Forelimb muscle (tissue), 1 donor: ENCODE results near the gene GRID2. TPM values are rescaled to one million over a fixed set of nuclear protein-coding genes. Genes with fewer than 3 reads are reported as not detected.
"Not testable (repeated sequence)": the region's sequence is repeated elsewhere in the genome, so short reads cannot be mapped to it uniquely, and the experiment has no call there.

ENCODE experiments used
- DNase-seq: peaks from one replicate; pipeline ENCODE4 v3.0.0-alpha.2; 2013; ENCODE audit warnings: low read depth
- polyA plus RNA-seq: library from polyadenylated mRNA; unstranded; fragments of 120-200 nt; gene quantifications from one replicate; pipeline ENCODE4 v1.2.1, GENCODE V29; 2013; ENCODE audit not compliant: insufficient read length

Gene GRID2
- polyA plus RNA-seq, 1 donor, result 0.16 TPM

GRCh38 chr4:93186846-93187245 is 883.1 kb downstream of the GRID2 start:
- no peak for DNase-seq

DNA sequence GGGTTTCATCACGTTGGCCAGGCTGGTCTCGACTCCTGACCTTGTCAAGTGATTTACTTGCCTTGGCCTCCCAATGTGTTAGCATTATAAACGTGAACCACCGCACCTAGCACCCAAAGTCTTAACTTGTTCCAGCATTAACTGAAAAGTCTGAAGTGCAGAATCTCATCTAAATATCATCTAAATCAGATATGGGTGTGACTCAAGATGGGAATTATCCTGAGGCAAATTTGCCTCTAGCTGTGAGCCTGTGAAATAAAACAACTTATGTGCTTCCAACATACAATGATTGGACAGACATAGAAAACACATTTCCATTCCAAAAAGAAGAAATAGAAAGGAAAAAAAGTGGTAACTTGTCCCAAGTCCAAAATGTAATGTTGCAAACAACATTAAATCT is 883.7 kb downstream of the GRID2 start:
- no peak for DNase-seq

DNA sequence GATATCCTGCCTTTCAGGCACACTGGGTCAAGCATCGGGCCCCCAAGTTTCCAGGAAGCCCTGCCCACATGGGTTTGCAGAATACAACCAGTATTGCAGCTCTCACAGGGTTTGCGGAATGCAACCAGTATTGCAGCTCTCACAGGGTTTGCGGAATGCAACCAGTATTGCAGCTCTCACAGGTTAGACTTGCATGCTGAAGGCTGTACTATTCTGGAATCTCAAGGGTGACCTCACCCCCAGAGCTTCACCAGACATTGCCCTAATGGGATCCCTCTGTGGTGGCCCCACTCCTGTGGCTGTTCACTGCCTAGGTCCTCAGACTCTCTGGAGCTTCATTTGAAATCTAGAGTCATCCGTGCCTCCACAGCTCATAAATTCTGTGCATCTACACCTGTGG is 884.1 kb downstream of the GRID2 start:
- DNase-seq, result no peak

DNA sequence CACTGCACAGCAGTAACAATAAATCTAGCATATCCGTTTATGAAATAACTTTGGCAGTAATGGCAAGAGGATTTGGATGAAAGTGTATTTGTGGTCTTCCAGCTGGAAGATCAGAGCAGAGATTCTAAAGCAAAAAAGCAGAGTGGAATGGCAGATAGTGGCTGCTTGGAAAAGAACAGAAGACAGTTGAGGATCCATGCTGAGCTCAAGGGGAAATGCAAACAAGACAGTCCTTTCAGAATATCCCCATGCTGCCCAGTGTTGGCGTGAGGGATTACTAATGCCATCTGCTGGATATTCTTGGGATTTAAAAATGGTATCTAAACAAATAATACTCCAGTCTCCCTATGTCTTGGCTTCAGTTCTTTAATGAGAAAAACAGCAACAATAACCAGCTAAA is 895.7 kb downstream of the GRID2 start:
- DNase-seq, result no peak

DNA sequence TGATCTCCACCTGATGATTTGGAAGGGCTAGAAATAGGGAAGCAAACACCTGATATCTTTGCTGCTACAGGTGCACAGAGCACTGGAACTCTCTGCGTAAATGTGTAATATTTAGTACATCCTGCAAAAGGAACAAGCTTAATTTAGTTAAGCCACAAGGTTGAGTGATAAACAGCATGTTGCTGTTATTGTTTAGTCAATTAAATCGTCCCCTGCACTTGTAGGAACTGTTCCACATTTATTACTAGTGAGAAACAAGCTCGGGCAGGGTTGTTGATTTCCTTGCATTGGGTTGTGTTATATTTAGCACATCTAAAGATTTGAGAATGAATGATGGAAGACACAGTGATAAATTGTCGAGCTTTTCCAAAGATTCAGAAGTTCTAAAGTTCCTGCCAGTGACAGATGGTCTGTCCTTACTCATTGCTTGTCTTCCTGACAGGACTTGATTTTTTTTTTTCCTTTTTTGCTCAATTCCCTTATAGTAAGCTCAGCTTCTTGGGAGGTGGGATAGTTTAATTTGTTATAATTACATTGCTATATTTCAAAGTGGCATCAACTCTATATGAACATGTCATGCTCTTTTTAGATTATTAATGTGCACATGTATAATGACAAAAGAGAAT is 897.8 kb downstream of the GRID2 start:
- DNase-seq, result no peak

- no peak for DNase-seq
These were observed 899.9 kb downstream of the GRID2 start for GRCh38 chr4:93203708-93204107.

- DNase-seq, result no peak
These were observed 908.5 kb downstream of the GRID2 start for GRCh38 chr4:93212250-93212649.

GRCh38 chr4:93216646-93217045 is 912.9 kb downstream of the GRID2 start:
- no peak for DNase-seq

DNA sequence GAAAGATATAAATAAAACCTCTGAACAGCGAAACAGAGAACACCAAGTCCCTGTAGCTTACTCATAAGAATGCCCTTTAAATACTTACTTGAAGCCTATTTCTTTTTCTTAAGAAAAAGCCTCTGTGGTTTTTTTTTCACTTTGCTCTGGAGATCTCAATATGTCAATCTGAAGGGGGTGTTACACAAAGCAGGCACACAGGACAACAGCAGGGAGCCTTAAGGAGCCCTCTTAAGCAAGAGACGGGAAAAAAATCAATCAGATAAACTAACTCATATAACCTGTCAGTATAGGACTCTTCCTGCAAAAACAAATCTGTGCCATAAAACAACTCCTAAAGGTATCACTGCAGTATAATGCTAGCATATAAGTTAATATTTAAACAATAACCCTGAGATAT is 913.7 kb downstream of the GRID2 start:
- DNase-seq, result no peak

DNA sequence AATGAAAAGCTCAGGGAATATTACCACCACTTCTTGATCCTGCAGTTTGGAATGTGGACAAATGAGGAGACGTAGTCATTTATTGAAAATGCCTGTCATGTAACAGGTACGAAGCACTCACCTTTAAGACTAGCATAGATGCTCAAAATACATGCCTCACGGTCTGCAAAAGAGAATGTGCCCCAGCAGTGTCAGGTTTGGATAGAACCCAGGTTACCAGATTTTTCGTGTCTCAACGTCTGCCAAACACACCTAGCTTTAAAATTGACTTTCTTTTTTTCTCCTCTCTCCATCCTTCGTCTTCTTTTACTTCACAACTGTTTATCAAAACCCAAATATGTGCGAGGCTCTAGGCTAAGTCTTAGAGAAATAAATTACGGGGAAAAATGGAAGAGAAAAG is 918.0 kb downstream of the GRID2 start:
- DNase-seq, result no peak

GRCh38 chr4:93228021-93228420 is 924.3 kb downstream of the GRID2 start:
- no peak for DNase-seq

GRCh38 chr4:93232883-93233282 is 929.1 kb downstream of the GRID2 start:
- no peak for DNase-seq

DNA sequence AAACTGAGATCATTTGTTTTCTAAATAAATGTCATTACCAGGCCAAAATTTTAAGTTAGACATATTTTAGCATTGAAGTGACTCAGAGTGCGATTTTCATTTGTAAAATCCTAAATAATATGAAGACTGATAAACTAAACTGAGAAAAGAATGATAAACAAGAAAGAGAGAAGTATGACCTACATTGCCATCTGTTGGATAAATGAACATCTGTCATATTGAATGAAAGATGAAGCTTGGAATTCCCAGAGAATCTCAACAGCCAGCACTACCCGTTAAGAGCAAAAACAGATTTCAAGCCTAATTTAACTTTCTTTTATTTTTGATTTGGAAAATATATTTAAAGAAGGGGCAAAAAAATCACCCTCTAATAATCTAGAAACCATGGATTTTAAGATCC is 933.8 kb downstream of the GRID2 start:
- DNase-seq, result no peak

GRCh38 chr4:93243262-93243661 is 939.5 kb downstream of the GRID2 start:
- no peak for DNase-seq

- DNase-seq, result no peak
These were observed 957.4 kb downstream of the GRID2 start for GRCh38 chr4:93261207-93261606.

GRCh38 chr4:93263166-93263565 is 959.4 kb downstream of the GRID2 start:
- no peak for DNase-seq

DNA sequence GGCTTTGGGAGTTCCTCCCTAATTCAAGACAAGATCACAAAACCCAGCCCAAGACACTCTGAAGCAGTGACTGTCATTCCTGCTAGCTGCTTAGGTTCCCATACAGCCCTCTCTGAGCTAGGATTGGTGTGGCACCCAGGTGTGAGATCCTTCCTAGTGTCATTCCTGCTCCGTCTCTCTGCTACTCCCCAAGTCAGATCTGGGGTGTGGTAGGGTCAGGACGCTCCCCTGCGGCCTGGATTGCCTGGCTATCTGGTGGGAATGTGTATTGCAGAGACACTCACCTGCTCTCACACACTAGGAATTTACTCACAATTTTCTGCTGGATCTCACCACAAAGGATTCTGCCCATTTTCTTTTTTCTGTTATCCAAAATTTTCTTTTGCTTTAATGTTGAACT is 964.0 kb downstream of the GRID2 start:
- no peak for DNase-seq

DNA sequence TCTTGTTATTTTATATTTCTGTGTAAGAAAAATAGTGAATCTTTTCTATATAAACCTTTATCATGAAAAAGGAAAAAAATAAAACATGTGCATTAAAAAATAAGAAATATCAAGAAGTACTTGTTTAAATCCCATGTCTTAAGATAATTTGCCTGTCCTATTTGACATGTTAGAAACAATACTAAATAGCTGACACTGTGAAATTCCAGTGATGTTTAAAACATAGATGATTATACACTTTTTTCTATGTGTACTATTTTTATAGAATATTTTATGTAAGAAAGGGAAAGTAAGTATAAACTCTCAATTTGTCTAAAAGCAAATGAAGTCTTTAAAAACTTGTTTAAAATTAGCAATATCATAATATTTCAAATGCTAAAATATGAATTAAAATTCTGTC is 981.6 kb downstream of the GRID2 start:
- no peak for DNase-seq

DNA sequence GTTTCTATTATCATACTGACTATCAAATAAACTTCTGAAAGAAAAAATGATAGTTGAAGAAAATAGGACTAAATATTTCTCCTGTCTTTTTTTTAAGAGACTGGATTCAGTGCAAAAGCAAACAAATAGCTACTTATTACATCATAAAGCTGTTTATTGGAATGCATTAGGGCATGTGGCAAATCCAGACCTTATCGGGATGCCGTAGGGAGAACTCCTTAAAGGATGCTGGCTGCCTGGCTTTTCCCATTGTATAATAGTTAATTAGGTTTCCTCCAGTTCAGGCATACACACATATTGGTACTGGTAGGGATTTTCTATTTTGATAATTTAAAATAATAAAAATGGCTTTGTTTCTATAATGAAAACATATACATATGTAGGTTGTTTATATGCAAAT is 985.5 kb downstream of the GRID2 start:
- no peak for DNase-seq

GRCh38 chr4:93289831-93290230 is 986.1 kb downstream of the GRID2 start:
- DNase-seq, result no peak

DNA sequence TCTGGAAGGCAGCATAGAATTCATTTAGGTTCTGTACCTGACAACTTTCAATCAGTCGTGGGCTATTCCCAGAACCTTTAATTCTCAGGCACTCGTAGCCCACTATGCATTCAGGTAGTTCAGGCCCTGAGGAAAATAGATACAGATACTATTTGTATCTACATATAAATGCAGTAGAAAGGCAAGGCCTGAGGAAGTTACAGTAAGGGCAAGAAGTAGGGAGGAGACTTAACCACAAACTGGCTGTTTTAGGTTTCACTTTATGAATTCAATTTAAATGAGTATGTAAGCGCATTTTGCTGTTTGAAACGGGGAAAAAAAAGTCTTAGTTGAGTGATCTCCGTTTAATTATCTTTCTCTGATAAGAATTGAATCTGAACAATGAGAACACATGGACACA is 995.4 kb downstream of the GRID2 start:
- no peak for DNase-seq

DNA sequence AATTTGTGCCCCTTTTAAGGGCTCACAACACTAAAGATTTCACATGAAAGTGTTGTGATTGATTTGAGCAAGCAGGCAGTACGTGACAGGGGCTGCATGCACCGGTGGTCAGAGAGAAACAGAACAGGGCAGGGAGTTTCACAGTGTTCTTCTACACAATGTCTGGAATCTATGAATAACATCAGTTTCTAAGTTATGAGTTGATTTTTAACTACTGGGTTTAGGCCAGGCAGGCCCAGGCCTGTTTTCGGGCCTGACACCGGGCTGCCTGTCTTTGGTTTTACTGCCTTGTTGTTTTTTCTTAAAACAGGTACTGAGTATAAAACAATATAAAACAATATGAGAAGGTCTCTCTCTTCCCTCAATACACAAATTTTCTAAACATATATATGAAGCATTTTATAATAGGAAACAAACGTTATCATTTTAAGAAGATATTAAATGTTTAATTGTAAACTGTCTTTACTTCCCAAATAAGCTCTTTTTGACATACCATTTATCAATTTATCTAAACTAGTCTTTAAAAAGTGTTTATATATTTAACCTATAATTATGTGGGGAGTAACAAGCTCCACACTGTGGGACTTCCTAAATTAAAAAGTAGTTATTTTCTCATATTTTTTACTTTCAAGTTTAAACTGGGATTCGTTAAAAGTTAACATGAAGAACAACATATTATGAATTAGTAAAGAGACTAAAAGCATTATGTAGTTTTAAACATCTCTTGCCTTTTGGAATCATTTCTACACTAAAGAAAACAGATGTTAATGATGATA is 997.2 kb downstream of the GRID2 start:
- not testable (repeated sequence) for DNase-seq

DNA sequence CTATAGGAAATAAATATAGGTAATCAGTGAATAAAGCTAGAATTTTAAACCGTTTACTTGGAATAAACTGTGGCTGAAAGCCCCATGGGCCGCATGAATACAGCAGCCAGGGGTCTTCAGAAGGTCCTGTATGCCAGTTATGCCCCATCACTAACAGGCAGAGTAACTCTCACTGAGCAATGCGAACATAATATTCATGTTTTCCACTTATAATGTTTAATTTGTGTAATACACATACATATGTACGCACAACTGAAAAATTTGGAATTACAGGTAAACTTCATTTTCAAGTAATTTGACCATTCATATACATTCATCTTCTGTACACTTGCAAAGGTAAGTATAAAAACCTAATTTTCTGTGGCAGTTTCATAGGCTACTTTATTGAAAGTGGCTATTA is 998.5 kb downstream of the GRID2 start:
- DNase-seq, result no peak

DNA sequence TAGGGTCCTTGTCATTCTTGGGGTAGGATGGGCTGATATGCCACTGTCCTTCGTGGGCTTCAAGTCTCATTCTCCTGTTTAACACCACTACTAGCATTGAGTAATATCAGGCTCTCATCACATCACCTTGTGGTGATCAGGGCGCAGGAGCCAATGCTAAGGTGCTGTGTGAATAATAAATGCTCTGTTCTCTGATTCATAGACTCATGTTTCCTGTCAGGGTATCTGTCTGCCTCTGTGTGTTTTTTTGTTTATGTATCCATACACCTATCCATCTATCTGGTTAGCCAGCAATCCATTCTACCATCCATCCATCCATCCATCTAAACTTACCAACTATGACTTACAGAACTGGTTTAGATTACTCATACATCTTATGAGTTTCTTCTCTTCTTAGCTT is 999.7 kb downstream of the GRID2 start:
- no peak for DNase-seq
